Measurements from ENCODE around the gene LIN7B. TPM values are rescaled to one million over a fixed set of nuclear protein-coding genes. Genes with fewer than 3 reads are reported as not detected.

LIN7B gene
- total and polyA plus RNA-seq, 2 of the 8 experiments (the other 6 are each of a cell fraction or from before 2014, with no cell fraction given) = 4.1 to 4.2 TPM

Small RNA genes within 50 kb of the gene (small RNA-seq; reads per million reads assigned to genes)
- not detected for gene RN7SL708P (ENCODE audit: insufficient read depth)

Other genes with a start within 250 kb of the LIN7B start
- gene PLEKHA4, start 245.8 kb upstream of the LIN7B start, total RNA-seq (2021; fragmentation: NEBNext Ultra II Directional; extraction: Animal tissue kit (Norgen Biotek cat#: 25700)) = 16.8 and 18.0 TPM in 2 replicates
- gene PLEKHA4, start 245.8 kb upstream of the LIN7B start, polyA plus RNA-seq (2011; rRNA removed) = 8.2 and 14.1 TPM in 2 replicates
- gene PPP1R15A, start 241.9 kb upstream of the LIN7B start, total RNA-seq (2021; fragmentation: NEBNext Ultra II Directional; extraction: Animal tissue kit (Norgen Biotek cat#: 25700)) = 12.8 and 14.0 TPM in 2 replicates
- gene PPP1R15A, start 241.9 kb upstream of the LIN7B start, polyA plus RNA-seq (2011; rRNA removed) = 4.1 and 8.6 TPM in 2 replicates
- 1.0 and 1.1 TPM in 2 replicates for gene TULP2, start 215.6 kb upstream of the LIN7B start, total RNA-seq (2021; fragmentation: NEBNext Ultra II Directional; extraction: Animal tissue kit (Norgen Biotek cat#: 25700))
- gene TULP2, start 215.6 kb upstream of the LIN7B start, polyA plus RNA-seq (2011; rRNA removed) = 0.95 and 1.8 TPM in 2 replicates
- gene NUCB1, start 214.1 kb upstream of the LIN7B start, total RNA-seq (2021; fragmentation: NEBNext Ultra II Directional; extraction: Animal tissue kit (Norgen Biotek cat#: 25700)) = 106 and 111 TPM in 2 replicates
- gene NUCB1, start 214.1 kb upstream of the LIN7B start, polyA plus RNA-seq (2011; rRNA removed) = 121 and 178 TPM in 2 replicates
- gene DHDH, start 180.7 kb upstream of the LIN7B start, total RNA-seq (2021; fragmentation: NEBNext Ultra II Directional; extraction: Animal tissue kit (Norgen Biotek cat#: 25700)) = 2.2 and 2.7 TPM in 2 replicates
- gene DHDH, start 180.7 kb upstream of the LIN7B start, polyA plus RNA-seq (2011; rRNA removed) = 2.8 and 2.9 TPM in 2 replicates
- gene BAX, start 159.5 kb upstream of the LIN7B start, total RNA-seq (2021; fragmentation: NEBNext Ultra II Directional; extraction: Animal tissue kit (Norgen Biotek cat#: 25700)) = 257 and 295 TPM in 2 replicates
- gene BAX, start 159.5 kb upstream of the LIN7B start, polyA plus RNA-seq (2011; rRNA removed) = 346 and 750 TPM in 2 replicates
- gene FTL, start 149.1 kb upstream of the LIN7B start, total RNA-seq (2021; fragmentation: NEBNext Ultra II Directional; extraction: Animal tissue kit (Norgen Biotek cat#: 25700)) = 1,751 and 1,764 TPM in 2 replicates
- gene FTL, start 149.1 kb upstream of the LIN7B start, polyA plus RNA-seq (2011; rRNA removed) = 2,427 and 3,043 TPM in 2 replicates
- gene GYS1, start 121.1 kb upstream of the LIN7B start, total RNA-seq (2021; fragmentation: NEBNext Ultra II Directional; extraction: Animal tissue kit (Norgen Biotek cat#: 25700)) = 37.8 and 38.7 TPM in 2 replicates
- gene GYS1, start 121.1 kb upstream of the LIN7B start, polyA plus RNA-seq (2011; rRNA removed) = 30.0 and 41.9 TPM in 2 replicates
- 152 and 160 TPM in 2 replicates for gene RUVBL2, start 120.5 kb upstream of the LIN7B start, total RNA-seq (2021; fragmentation: NEBNext Ultra II Directional; extraction: Animal tissue kit (Norgen Biotek cat#: 25700))
- gene RUVBL2, start 120.5 kb upstream of the LIN7B start, polyA plus RNA-seq (2011; rRNA removed) = 247 and 341 TPM in 2 replicates
- gene LHB, start 97.3 kb upstream of the LIN7B start, total RNA-seq (2021; fragmentation: NEBNext Ultra II Directional; extraction: Animal tissue kit (Norgen Biotek cat#: 25700)) = not detected in 2 replicates
- gene LHB, start 97.3 kb upstream of the LIN7B start, polyA plus RNA-seq (2011; rRNA removed) = 0.53 and 1.2 TPM in 2 replicates
- gene CGB3, start 90.0 kb upstream of the LIN7B start, total RNA-seq (2021; fragmentation: NEBNext Ultra II Directional; extraction: Animal tissue kit (Norgen Biotek cat#: 25700)) = not detected in 2 replicates
- 0.09 TPM in 1 of 2 replicates, not detected in the other for gene CGB3, start 90.0 kb upstream of the LIN7B start, polyA plus RNA-seq (2011; rRNA removed)
- gene CGB2, start 82.5 kb upstream of the LIN7B start, total RNA-seq (2021; fragmentation: NEBNext Ultra II Directional; extraction: Animal tissue kit (Norgen Biotek cat#: 25700)) = 0.71 TPM in 1 of 2 replicates, not detected in the other
- 3.2 and 3.9 TPM in 2 replicates for gene CGB2, start 82.5 kb upstream of the LIN7B start, polyA plus RNA-seq (2011; rRNA removed)
- gene CGB1, start 77.5 kb upstream of the LIN7B start, total RNA-seq (2021; fragmentation: NEBNext Ultra II Directional; extraction: Animal tissue kit (Norgen Biotek cat#: 25700)) = not detected in 2 replicates
- gene CGB1, start 77.5 kb upstream of the LIN7B start, polyA plus RNA-seq (2011; rRNA removed) = 0.83 TPM in 1 of 2 replicates, not detected in the other
- 0.63 TPM in 1 of 2 replicates, not detected in the other for gene CGB5, start 70.5 kb upstream of the LIN7B start, total RNA-seq (2021; fragmentation: NEBNext Ultra II Directional; extraction: Animal tissue kit (Norgen Biotek cat#: 25700))
- gene CGB5, start 70.5 kb upstream of the LIN7B start, polyA plus RNA-seq (2011; rRNA removed) = 0.68 and 0.83 TPM in 2 replicates
- gene CGB8, start 65.3 kb upstream of the LIN7B start, total RNA-seq (2021; fragmentation: NEBNext Ultra II Directional; extraction: Animal tissue kit (Norgen Biotek cat#: 25700)) = 0.46 TPM in 1 of 2 replicates, not detected in the other
- 0.09 and 0.22 TPM in 2 replicates for gene CGB8, start 65.3 kb upstream of the LIN7B start, polyA plus RNA-seq (2011; rRNA removed)
- gene CGB7, start 56.6 kb upstream of the LIN7B start, total RNA-seq (2021; fragmentation: NEBNext Ultra II Directional; extraction: Animal tissue kit (Norgen Biotek cat#: 25700)) = 0.52 and 1.2 TPM in 2 replicates
- gene CGB7, start 56.6 kb upstream of the LIN7B start, polyA plus RNA-seq (2011; rRNA removed) = 2.2 and 3.8 TPM in 2 replicates
- 2.8 and 3.1 TPM in 2 replicates for gene NTF4, start 49.6 kb upstream of the LIN7B start, total RNA-seq (2021; fragmentation: NEBNext Ultra II Directional; extraction: Animal tissue kit (Norgen Biotek cat#: 25700))
- 5.3 and 6.5 TPM in 2 replicates for gene NTF4, start 49.6 kb upstream of the LIN7B start, polyA plus RNA-seq (2011; rRNA removed)
- 0.10 and 0.17 TPM in 2 replicates for gene KCNA7, start 41.7 kb upstream of the LIN7B start, total RNA-seq (2021; fragmentation: NEBNext Ultra II Directional; extraction: Animal tissue kit (Norgen Biotek cat#: 25700))
- 0.06 and 0.09 TPM in 2 replicates for gene KCNA7, start 41.7 kb upstream of the LIN7B start, polyA plus RNA-seq (2011; rRNA removed)
- 231 and 244 TPM in 2 replicates for gene SNRNP70, start 28.9 kb upstream of the LIN7B start, total RNA-seq (2021; fragmentation: NEBNext Ultra II Directional; extraction: Animal tissue kit (Norgen Biotek cat#: 25700))
- 235 and 515 TPM in 2 replicates for gene SNRNP70, start 28.9 kb upstream of the LIN7B start, polyA plus RNA-seq (2011; rRNA removed)
- gene C19orf73, start 4.8 kb downstream of the LIN7B start, total RNA-seq (2021; fragmentation: NEBNext Ultra II Directional; extraction: Animal tissue kit (Norgen Biotek cat#: 25700)) = 1.2 and 2.5 TPM in 2 replicates
- 4.6 and 10.0 TPM in 2 replicates for gene C19orf73, start 4.8 kb downstream of the LIN7B start, polyA plus RNA-seq (2011; rRNA removed)
- gene PPFIA3, start 5.2 kb downstream of the LIN7B start, total RNA-seq (2021; fragmentation: NEBNext Ultra II Directional; extraction: Animal tissue kit (Norgen Biotek cat#: 25700)) = 25.3 and 28.0 TPM in 2 replicates
- gene PPFIA3, start 5.2 kb downstream of the LIN7B start, polyA plus RNA-seq (2011; rRNA removed) = 15.9 and 28.8 TPM in 2 replicates
- 1.8 and 2.3 TPM in 2 replicates for gene HRC, start 41.0 kb downstream of the LIN7B start, total RNA-seq (2021; fragmentation: NEBNext Ultra II Directional; extraction: Animal tissue kit (Norgen Biotek cat#: 25700))
- 2.6 and 6.8 TPM in 2 replicates for gene HRC, start 41.0 kb downstream of the LIN7B start, polyA plus RNA-seq (2011; rRNA removed)
- gene TRPM4, start 43.4 kb downstream of the LIN7B start, total RNA-seq (2021; fragmentation: NEBNext Ultra II Directional; extraction: Animal tissue kit (Norgen Biotek cat#: 25700)) = 11.3 and 12.6 TPM in 2 replicates
- 13.3 and 21.5 TPM in 2 replicates for gene TRPM4, start 43.4 kb downstream of the LIN7B start, polyA plus RNA-seq (2011; rRNA removed)
- gene SLC6A16, start 210.8 kb downstream of the LIN7B start, total RNA-seq (2021; fragmentation: NEBNext Ultra II Directional; extraction: Animal tissue kit (Norgen Biotek cat#: 25700)) = 1.5 and 1.7 TPM in 2 replicates
- gene SLC6A16, start 210.8 kb downstream of the LIN7B start, polyA plus RNA-seq (2011; rRNA removed) = 0.93 and 1.1 TPM in 2 replicates
- not detected in 2 replicates for gene CD37, start 221.0 kb downstream of the LIN7B start, total RNA-seq (2021; fragmentation: NEBNext Ultra II Directional; extraction: Animal tissue kit (Norgen Biotek cat#: 25700))
- not detected in 2 replicates for gene CD37, start 221.0 kb downstream of the LIN7B start, polyA plus RNA-seq (2011; rRNA removed)
- gene TEAD2, start 248.0 kb downstream of the LIN7B start, total RNA-seq (2021; fragmentation: NEBNext Ultra II Directional; extraction: Animal tissue kit (Norgen Biotek cat#: 25700)) = 146 and 156 TPM in 2 replicates
- gene TEAD2, start 248.0 kb downstream of the LIN7B start, polyA plus RNA-seq (2011; rRNA removed) = 87.6 and 110 TPM in 2 replicates
- 2.6 and 3.1 TPM in 2 replicates for gene DKKL1, start 249.5 kb downstream of the LIN7B start, total RNA-seq (2021; fragmentation: NEBNext Ultra II Directional; extraction: Animal tissue kit (Norgen Biotek cat#: 25700))
- 5.9 and 6.8 TPM in 2 replicates for gene DKKL1, start 249.5 kb downstream of the LIN7B start, polyA plus RNA-seq (2011; rRNA removed)